ENCODE measurements around the gene PRR19.

Gene PRR19

DNA sequence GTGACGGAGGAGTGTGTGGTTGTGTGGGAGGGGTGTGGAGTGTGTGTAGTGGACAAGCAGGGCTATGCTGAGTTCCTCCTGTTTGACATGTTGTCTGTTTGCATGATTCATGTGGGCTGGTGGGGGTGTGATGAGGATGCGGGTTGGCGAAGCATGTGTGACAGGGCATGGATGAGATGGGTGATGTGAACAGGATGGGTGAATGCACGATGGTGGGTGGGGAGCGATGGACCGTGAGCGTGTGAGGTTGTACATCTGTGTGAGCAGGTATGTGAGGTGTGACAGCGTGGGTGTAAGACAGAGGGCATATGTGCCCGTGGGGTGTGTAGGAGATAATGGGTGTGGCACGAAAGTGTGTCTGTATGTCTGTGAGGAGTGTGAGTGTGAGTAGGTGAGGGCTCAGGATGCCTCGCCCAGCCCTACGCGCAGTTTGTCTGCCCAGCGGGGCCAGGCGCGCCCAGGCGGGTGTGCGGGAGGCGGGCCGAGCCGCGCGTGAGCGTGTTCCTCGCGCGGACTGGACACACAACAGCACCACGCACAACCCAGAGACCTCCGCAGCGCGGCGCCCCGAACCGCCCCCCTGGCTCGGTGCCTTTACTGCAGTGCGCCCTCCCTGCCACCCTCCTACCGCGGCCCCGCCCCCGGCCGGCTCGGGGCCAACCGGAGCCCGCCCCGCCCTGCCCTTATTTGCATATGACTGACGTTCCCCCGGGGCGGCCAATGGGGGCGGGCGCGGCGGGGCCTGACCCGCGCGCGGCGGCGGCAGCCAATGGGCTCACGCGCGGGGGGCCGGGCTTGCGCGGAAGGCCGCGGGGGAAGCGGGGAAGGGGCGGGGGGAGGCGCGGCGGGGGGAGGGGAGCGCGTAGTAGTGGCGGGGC is 18.5 kb upstream of the PRR19 start:
- DNase-seq (ENCODE audit: low read depth, low spot score): no peak

- DNase-seq (ENCODE audit: low read depth, low spot score): no peak
These were observed 17.8 kb upstream of the PRR19 start for GRCh38 chr19:42284066-42284501.

DNA sequence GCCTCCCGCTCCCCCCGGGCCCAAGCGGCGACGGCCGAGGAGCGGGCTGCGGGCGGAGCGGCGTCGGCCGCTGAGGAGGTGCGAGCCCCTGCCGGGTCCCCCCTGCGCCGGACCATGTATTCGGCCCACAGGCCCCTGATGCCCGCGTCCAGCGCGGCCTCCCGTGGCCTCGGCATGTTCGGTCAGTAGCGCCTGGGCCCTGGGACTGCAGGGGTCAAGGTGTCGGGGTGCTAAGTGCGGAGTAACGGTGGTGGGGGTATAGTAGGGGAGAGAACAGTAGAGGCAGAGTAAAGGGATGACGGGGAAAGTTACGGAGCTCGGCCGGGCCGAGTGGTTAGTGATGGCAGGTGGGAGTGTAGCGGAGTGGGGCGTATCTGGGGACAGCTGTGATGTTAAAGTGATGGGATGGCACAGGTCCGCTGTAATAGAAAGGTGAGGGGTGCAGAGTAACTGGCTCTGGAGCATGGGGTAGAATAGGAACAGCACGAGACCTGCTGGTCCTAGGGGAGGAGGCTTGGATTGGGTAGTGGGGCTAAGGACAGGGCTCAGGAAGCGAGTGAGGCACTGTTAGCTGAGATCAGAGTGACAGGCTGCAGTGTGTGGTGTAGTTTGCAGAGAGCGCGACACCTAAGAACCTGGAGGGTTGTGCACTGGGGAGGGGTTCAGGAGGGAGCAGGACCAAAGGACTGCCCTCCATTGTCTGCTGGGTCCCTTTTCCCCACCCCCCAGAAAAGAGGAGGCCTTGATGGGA is 17.2 kb upstream of the PRR19 start:
- DNase-seq (ENCODE audit: low read depth, low spot score): no peak

- no peak for DNase-seq (ENCODE audit: low read depth, low spot score)
These were observed 16.4 kb upstream of the PRR19 start for GRCh38 chr19:42285541-42285941.

DNA sequence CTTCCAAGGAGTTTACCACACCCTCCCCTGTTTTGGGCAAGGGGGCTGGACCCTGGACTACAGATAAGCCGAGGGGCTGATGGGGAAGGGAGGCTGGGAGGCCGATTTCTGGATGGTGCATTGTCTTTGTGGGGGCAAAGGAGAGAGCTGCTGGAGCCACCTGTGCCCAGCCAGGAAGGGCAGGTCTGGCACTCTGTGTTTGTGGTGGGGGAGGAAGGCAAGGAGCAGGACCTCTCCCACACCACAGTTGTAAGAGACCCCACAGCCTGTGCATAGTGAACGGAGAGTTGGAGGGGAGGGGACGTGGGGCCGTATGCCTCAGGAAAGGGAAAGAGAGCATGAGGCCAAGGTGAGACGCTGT is 16.0 kb upstream of the PRR19 start:
- DNase-seq (ENCODE audit: low read depth, low spot score): no peak

- DNase-seq (ENCODE audit: low read depth, low spot score): no peak
These were observed 15.4 kb upstream of the PRR19 start for GRCh38 chr19:42286349-42287016.

GRCh38 chr19:42287017-42287826 is 14.7 kb upstream of the PRR19 start:
- DNase-seq (ENCODE audit: low read depth, low spot score): no peak

- DNase-seq (ENCODE audit: low read depth, low spot score): no peak
These were observed 14.2 kb upstream of the PRR19 start for GRCh38 chr19:42287827-42288107.

GRCh38 chr19:42288387-42288786 is 13.5 kb upstream of the PRR19 start:
- no peak for DNase-seq (ENCODE audit: low read depth, low spot score)

DNA sequence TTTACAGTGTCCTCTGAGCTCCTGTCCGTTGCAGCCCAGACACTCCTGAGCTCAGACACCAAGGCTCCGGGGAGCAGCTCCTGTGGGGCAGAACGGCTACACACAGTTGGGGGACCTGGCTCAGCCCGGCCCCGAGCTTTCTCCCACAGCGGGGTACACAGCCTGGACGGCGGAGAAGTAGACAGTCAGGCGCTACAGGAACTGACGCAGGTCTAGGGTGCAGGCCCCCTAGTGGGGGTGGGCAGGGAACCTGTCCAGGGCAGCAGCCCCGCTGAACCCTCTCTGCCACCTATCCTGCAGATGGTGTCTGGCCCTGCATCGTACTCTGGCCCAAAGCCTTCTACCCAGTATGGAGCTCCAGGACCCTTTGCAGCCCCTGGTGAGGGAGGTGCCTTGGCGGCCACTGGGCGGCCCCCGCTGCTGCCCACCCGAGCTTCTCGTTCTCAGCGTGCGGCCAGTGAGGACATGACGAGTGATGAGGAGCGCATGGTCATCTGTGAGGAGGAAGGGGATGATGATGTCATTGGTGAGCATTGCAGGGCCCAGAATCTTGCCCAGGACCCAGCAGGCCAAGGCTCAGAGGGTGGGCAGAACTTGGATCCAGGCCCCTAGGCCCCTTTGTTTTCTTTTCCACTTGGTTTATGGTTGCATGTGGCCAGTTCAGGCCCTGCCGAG is 12.9 kb upstream of the PRR19 start:
- DNase-seq (ENCODE audit: low read depth, low spot score): no peak

DNA sequence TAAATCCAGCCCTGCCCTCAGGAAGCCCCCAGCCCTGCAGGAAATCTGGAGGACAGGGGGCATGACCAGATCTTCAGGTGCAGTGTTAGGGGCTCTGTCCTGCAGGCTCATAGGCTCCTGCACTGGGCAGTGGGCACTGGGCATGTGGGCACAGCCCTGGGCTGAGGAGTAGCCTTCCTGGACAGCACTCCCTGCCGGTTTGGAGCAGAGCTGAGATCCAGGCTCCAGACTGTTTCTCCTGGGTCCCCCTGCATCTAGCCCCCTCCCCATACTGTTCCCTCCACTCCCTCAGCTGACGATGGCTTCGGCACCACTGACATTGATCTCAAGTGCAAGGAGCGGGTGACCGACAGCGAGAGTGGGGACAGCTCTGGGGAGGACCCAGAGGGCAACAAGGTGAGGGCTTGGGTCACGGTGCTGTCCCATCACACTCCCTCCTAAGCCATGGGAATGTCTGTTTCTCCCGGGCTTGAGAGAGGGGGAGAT is 12.3 kb upstream of the PRR19 start:
- DNase-seq (ENCODE audit: low read depth, low spot score): no peak

DNA sequence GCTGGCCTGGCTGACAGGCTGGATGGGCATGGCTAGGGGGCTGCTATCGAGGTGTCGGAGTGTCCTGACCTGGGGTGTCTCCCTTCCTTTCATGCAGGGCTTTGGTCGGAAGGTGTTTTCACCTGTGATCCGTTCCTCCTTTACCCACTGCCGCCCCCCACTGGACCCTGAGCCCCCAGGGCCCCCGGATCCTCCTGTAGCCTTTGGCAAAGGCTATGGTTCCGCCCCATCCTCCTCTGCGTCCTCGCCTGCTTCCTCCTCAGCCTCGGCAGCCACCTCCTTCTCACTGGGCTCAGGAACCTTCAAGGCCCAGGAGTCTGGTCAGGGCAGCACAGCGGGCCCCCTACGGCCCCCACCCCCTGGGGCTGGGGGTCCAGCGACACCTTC is 11.8 kb upstream of the PRR19 start:
- no peak for DNase-seq (ENCODE audit: low read depth, low spot score)

DNA sequence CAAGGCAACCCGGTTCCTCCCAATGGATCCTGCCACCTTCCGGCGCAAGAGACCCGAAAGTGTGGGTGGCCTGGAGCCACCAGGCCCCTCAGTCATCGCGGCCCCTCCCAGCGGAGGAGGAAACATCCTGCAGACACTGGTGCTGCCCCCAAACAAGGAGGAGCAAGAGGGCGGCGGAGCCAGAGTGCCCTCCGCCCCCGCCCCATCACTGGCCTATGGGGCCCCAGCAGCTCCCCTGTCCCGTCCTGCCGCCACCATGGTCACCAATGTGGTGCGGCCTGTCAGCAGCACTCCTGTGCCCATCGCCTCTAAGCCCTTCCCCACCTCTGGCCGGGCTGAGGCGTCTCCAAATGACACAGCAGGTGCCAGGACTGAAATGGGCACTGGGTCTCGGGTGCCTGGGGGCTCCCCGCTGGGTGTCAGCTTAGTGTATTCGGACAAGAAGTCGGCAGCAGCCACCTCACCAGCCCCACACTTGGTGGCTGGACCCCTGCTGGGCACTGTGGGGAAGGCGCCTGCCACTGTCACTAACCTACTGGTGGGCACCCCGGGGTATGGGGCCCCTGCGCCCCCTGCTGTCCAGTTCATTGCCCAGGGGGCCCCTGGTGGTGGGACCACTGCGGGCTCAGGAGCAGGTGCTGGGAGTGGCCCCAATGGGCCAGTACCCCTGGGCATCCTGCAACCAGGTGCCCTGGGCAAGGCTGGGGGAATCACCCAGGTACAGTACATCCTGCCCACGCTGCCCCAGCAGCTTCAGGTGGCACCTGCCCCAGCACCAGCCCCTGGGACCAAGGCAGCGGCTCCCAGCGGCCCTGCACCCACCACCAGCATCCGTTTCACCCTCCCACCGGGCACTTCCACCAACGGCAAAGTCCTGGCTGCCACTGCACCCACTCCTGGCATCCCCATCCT is 11.2 kb upstream of the PRR19 start:
- no peak for DNase-seq (ENCODE audit: low read depth, low spot score)

DNA sequence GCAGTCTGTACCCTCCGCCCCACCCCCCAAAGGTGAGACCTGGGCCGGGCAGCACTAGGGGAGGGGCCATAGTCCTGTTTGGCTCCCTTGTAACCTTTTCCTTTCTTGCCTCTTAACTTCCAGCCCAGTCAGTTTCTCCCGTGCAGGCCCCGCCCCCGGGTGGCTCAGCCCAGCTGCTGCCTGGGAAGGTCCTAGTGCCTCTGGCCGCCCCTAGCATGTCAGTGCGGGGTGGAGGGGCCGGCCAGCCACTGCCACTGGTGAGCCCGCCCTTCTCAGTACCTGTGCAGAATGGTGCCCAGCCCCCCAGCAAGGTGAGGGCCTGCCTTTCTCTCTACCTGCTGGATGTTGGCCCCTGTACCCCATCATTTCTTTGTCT is 10.5 kb upstream of the PRR19 start:
- DNase-seq (ENCODE audit: low read depth, low spot score): no peak

- DNase-seq (ENCODE audit: low read depth, low spot score): no peak
These were observed 9.6 kb upstream of the PRR19 start for GRCh38 chr19:42292042-42292960.

DNA sequence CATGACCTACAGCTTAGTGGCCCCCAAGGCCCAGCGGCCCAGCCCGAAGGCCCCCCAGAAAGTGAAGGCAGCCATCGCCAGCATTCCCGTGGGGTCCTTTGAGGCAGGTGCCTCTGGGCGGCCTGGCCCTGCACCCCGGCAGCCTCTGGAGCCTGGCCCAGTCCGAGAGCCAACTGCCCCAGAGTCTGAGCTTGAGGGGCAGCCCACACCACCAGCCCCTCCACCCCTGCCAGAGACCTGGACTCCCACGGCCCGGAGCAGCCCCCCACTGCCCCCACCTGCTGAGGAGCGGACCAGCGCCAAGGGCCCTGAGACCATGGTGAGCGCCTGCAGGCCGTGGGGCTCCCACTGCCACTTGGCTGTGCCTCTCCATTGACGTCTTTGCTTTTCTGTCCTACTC is 9.0 kb upstream of the PRR19 start:
- no peak for DNase-seq (ENCODE audit: low read depth, low spot score)

- DNase-seq (ENCODE audit: low read depth, low spot score): no peak
These were observed 8.4 kb upstream of the PRR19 start for GRCh38 chr19:42293540-42293939.

DNA sequence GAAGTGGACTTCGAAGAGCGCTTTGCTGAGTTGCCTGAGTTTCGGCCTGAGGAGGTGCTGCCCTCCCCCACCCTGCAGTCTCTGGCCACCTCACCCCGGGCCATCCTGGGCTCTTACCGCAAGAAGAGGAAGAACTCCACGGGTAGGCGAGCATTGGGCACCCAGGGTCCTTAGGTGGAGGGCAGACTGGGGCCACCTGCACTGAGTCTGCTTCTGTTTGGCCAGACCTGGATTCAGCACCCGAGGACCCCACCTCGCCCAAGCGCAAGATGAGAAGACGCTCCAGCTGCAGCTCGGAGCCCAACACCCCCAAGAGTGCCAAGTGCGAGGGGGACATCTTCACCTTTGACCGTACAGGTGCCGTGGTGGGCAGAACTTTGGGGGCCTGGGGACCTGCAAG is 8.0 kb upstream of the PRR19 start:
- no peak for DNase-seq (ENCODE audit: low read depth, low spot score)

DNA sequence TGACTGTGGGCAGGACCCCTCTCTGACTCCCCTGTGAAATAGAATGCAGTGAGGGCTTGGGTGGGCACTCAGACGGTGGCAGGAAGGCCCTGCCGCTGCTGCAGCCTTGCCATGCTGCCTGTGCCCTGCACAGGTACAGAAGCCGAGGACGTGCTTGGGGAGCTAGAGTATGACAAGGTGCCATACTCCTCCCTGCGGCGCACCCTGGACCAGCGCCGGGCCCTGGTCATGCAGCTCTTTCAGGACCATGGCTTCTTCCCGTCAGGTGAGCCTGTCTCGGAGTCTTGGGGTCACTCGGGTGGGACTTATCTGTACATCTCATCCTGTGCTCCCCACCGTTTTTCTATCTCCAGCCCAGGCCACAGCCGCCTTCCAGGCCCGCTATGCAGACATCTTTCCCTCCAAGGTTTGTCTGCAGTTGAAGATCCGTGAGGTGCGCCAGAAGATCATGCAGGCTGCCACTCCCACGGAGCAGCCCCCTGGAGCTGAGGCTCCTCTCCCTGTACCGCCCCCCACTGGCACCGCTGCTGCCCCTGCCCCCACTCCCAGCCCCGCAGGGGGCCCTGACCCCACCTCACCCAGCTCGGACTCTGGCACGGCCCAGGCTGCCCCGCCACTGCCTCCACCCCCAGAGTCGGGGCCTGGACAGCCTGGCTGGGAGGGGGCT is 7.3 kb upstream of the PRR19 start:
- no peak for DNase-seq (ENCODE audit: low read depth, low spot score)

All from brain pericyte (primary cell).